IPS-18c (cell line): ENCODE measurements around the gene PAK5.

ENCODE experiments used
- H3K4me3 ChIP-seq: 2 replicates; pipeline ENCODE4 v1.7.0; 2013; ENCODE audit warnings: low read depth, mild to moderate bottlenecking, low read length, moderate library complexity; ENCODE audit not compliant: insufficient read depth
- H3K9me3 ChIP-seq: one replicate; pipeline ENCODE4 v1.6.1; 2013; ENCODE audit warnings: mild to moderate bottlenecking, low read length, moderate library complexity; ENCODE audit not compliant: control insufficient read depth, insufficient read depth

Gene PAK5

DNA sequence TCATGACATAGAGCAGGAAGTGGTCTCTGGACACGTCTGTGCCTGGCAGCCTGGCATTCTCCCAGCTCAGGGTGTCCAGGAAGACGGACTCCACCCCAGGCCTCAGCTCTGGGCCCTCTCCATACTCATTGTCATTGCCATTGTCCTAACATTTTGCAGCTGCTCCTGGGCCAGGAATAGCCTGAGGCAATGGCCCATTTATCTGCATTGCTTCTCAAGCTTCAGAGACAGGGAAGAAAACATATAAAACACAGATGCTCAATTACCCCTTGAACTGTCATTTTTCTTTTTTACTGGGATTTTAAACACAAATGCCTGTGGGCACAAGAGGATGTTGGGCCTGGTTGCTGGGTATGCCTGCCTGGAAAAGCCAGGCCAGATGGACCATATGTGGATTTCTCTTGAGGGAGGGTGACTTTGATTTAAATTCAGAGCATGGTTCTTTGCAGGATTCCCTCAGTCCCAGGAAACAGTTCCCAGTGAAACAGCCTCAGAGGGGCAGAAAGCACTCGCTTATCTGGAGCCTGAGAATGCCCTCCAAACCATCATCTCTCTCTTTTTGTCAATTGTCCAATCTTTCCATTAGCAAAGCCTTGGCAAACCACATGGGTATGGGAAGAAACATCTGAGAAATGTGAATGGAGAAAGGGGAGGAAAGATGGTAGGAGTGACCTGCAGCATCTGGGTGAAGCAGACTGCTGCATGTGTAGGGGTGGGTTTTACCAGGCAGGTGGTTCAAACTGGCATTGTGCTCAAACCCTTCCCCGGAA, 306.6 kb downstream of the PAK5 start:
- Histone ChIP-seq H3K4me3 (no peak overlapping the region), H3K9me3 (no peaks in the 10 kb centered on the region)

DNA sequence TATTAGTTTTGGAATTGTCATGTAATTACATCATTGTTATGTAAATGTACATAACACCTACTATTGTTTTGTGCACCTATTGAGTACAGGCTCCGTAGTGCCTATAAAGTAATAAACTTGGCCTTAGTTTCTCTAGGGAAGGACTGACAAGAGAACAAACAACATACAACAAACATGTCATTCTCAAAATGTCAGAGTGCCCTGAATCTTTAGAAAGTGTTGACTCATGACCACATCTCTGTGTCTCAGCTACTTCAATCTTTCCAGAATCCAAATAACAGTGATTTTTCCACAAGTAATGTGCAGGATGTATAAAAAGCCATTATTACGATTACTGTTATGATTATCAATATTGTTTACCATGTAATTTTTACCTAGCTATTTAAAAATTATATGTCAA, 307.3 kb downstream of the PAK5 start:
- H3K9me3 ChIP-seq: no peaks in the 10 kb centered on the region

DNA sequence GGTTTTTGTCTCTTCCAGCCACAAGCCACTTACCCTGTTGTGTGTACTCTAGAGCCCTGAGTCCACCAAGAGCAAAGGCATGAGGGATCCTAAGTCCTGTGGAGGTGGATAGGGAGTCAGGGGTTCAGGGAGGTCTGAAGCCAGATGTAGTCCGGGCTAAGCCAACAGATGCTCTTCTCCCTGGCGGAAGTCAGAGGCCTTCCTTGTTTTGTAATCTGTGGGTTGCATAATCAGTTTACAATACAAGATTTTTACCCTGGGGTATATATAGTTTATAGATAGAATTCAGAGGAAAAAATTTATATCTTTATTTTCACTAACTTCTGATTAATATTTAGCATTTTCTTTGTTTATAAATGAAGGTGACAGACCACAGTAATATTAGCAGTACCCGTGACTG, 315.2 kb downstream of the PAK5 start:
- H3K4me3 ChIP-seq: no peak overlapping the region
- no peaks in the 10 kb centered on the region for H3K9me3 ChIP-seq

More for the DNA sequence above, 307.3 kb downstream of the PAK5 start:
- H3K4me3 ChIP-seq: no peak overlapping the region

DNA sequence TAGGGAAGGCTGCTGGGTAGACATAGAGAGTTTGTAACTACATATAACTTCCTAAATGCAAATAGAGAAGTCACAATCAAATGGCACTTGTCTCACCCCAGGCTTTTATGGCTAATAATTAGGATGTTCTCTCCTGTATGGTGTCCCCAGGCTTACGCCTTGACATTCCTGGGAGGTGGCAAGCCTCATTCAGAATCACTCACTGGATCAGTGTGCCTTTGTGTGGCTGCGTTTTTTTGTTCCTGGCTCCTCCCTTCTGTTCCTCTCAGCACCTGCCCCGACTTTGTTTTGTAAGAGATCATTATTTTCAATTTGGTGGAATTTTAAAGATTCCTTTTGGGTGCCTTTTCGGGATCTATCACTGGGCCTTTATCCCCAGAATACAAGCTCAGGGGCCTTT, 318.8 kb downstream of the PAK5 start:
- no peaks in the 10 kb centered on the region for H3K9me3 ChIP-seq
- H3K4me3 ChIP-seq: no peak overlapping the region

DNA sequence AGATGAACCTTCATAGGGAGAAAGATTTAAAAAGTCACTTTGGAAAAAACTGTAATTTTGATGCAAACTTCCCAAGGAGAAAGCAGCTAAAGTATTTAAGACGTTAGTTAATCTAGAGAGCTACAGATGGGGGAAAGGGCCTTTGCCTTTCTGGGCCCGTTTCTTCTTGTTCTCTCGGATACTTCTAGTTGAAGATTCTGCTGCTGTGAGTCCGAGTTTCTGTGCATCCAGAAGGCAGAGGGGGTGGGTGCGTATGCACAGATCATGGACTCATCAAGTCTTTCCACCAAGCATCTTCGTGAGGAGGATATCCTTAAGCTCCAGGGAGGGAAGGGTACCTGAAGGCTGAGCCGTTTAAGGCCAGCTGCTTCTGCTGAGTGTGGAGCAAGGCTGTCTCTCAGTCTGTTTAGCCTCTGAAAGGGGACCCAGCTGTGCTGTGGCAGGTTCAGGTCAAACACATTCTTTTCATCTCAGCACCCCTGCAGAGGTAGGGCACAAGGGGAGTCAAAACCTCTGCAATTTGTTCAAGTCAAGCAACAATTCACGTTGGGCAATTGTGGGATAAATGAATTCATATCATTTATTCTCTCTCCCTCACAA, 320.2 kb downstream of the PAK5 start:
- Histone ChIP-seq H3K4me3 (no peak overlapping the region), H3K9me3 (no peaks in the 10 kb centered on the region)

DNA sequence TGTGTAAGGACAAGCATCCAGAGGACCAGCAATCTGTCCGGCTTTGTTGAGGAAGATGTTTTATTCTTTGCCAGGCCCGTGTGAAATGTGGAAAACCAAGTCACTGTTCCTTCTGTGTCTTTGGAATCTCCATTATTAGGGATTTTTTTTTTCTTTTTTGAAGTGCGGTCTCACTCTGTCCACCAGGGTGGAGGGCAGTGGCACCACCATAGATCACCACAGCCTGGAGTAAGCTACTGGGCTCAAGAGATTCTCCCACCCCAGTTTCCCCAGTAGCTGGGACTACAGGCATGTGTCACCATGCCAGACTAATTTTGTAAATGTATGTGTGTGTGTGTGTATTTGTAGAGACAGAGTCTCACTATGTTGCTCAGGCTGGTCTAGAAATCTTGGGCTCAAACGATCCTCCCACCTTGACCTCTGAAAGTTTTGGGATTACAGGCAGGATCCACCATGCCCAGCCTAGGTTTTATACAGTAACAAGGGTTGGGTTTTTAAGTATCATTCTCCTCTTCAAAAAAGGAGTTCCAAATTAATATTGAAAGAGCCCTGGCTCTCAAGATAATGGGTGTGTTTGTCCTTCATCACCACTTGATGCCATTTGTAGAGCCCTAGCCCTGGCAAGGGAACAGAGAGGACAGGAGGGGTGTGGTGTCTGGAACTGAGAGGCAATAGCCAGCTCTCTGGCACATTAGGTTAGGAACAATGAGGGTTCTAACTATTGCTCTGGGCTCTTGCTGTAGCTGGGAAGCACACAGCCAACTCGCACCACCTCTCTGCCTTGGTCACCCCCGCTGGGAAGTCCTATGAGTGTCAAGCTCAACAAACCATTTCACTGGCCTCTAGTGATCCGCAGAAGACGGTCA, 321.3 kb downstream of the PAK5 start:
- Histone ChIP-seq H3K4me3 (no peak overlapping the region), H3K9me3 (no peaks in the 10 kb centered on the region)

DNA sequence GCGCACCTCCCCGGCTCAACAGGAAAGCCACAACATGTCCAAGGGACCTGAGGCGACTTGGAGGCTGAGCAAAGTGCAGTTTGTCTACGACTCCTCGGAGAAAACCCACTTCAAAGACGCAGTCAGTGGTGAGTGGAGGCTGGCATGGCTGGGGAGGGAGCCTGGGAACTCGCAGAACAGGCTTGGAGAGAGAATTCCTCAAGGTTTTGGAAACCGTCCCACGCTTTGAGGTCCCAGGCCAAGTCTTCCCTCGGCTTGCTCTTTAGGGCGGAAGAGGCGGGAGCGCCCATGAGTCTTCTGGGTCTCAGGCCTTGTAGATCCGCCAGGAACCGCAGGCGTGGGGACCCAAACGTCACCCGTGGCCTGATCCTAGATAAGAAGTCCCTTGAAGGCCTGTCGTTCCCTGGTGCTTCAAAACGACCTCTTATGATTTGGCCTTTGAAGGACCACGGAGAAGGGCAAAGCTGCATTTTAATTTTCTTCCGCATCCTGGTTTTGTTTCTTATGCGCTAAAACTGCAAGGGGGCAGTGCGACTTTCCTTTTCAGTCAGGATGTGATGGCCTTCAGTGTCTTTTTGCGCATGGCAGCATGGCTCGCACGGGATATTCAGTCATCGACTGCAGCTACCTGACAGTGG, 322.5 kb downstream of the PAK5 start:
- Histone ChIP-seq H3K9me3 (no peaks in the 10 kb centered on the region), H3K4me3 (peak overlapping the region; percentile 37)

DNA sequence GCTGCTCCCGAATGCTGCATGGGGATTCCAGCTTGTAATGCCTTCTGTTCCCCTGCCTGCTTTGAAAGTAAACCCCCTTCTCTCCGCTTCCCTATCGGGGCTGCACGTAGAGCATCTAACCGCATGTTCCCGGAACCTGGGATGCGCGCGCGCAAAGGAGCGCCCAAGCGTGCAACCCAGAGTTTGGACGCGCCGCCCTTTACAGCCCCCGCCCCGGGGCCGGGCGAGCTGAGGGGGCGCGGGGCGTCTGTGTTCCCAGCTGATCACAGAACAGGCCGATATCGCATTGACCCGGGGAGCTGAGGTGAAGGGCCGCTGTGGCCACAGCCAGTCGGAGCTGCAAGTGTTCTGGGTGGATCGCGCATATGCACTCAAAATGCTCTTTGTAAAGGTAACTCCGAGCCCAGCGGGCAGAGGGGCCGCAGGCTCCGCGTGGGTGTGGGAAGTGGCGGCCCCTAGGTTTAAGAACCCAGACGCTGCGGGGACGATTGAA, 323.1 kb downstream of the PAK5 start:
- peak overlapping the region; percentile 37; the same call in 1 of the 2 replicates for H3K4me3 ChIP-seq
- H3K9me3 ChIP-seq: no peaks in the 10 kb centered on the region

DNA sequence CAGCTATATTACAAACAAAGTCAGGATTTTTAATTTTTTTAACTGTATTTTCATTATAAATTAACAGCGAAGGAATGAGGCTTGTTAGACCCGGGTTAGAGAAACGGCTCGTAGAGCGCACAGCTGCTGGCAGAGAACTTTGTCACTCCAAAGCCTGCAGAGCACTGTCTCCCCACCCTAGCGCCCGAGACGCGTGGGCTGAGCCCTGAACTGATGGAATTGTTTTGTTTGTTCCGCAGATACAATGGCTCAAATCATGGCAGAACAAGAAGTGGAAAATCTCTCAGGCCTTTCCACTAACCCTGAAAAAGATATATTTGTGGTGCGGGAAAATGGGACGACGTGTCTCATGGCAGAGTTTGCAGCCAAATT, 323.7 kb downstream of the PAK5 start:
- H3K4me3 ChIP-seq: peak overlapping the region; percentile 56; the same call in 1 of the 2 replicates

DNA sequence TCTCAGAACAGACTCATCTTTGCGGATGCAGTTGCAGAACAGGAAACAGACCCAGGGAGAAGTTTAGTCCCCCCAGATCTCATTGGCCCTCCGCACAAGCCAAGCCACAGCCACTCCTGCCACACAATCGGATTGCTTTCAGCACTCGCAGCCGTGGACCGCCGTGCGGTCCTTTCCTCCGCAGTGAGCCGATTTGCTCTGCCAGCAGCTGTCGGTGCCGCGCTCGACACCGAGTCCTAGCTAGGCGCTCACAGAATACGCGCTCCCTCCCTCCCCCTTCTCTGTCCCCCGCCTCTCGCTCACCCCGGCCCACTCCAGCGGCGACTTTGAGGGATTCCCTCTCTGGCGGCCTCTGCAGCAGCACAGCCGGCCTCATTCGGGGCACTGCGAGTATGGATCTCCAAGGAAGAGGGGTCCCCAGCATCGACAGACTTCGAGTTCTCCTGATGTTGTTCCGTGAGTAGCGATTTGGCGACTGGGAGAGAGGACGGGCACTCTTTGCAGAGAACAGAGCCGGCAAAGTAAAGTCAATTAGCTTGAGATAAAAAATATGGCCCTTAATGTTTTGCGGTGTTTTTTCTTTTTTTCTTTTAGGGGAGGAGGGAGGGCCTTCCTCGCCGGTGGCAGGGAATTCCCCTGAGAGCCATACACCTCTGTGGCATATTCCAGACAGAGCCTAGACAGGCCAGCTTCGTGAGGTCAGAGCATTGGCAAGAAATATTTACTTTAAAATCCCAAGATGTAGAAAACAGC, 324.2 kb downstream of the PAK5 start, which contains the start of gene LAMP5:
LAMP5 (plus strand) TSS at position 130 of the 753 bp plus-strand sequence; CDS start at position 393, 263 bp downstream.
- H3K4me3 ChIP-seq: peak within 1 kb of the TSS; percentile 56
- no peaks in the 10 kb centered on the region for H3K9me3 ChIP-seq

More for the DNA sequence above, 323.7 kb downstream of the PAK5 start:
- no peaks in the 10 kb centered on the region for H3K9me3 ChIP-seq

DNA sequence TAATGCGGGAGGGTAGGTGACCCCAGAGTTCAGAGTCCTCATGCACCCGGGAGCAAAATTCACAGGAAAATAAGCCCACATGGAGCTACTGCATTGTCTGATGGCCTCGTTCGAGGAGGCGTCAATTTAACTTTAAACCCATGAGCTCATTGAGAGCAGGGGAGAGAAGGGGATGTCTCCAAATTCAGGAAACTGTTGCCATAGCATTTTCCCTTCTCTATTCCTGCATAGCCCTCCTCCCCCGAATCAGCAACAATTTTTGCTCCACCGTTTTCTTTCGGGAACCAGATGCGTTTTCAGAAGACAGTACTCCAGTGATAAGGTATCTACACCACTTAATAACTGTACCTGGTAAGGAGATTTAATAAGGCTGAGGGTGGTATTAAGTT, 324.8 kb downstream of the PAK5 start:
- H3K4me3 ChIP-seq: peak overlapping the region; percentile 56; the same call in 1 of the 2 replicates
- H3K9me3 ChIP-seq: no peaks in the 10 kb centered on the region

DNA sequence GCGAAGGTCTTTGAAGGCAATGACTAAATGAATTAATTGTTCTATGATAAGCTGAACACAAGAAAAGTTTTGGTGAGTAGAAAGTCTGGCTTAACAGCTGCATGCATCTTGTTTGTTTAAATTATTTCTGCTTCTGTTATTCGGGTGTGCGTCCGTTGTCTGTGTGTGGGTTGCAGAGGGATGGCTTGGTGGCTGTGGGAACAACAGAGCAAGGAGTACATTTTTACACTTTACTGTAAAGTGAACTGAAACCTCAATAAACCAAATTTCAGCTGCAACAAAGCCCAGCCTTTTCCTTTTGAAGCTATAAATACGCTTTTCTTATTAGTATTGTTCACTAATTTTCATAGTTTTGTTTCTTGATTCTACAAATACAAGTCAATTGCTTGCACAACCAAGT, 328.0 kb downstream of the PAK5 start:
- Histone ChIP-seq H3K9me3 (peaks cover 6% of the 10 kb centered on the region), H3K4me3 (no peak overlapping the region)

DNA sequence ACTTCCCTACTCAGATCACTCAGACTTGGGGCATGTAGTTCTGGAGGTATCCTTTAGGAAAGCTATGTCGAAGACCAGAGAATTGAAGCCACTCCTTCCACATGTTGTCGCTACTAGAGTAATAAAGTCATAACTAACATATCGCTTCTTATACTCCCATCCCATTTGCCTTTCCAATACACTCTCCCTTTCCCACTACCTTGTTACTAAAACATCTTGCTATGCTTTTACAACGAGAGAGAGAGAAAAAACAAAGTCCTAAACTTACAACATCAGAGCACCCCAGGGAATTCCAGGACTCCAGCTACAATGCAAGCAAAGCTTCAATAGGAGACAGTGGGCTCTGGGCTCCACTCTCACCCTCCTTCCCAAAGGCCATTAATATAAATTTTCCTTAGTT, 329.6 kb downstream of the PAK5 start:
- Histone ChIP-seq H3K4me3 (no peak overlapping the region), H3K9me3 (peaks cover 6% of the 10 kb centered on the region)

DNA sequence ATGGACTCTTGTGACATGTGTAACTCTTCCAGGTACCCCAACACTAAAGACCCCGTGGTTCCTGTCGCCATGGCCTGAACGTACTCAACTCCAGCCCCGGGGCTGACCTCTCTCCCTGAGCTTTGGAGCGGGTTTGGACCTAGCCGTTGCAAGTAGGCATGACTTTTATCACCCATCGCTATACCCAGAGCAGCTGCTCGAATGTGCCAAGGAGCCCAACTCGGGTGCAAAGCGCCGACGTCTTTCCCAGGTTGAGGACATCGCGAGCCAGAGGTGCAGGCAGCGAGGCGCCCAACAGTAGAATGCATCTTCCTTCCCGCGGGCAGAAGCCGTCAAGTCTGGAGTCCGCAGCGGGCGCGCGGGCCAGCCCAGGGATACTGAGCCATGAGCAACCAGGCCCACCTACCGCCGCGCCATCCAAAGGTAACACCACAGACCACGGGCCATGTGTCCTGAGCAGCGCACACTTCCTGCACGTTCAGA, 330.1 kb downstream of the PAK5 start:
- peaks cover 9% of the 10 kb centered on the region for H3K9me3 ChIP-seq
- peak overlapping the region; percentile 30 for H3K4me3 ChIP-seq

DNA sequence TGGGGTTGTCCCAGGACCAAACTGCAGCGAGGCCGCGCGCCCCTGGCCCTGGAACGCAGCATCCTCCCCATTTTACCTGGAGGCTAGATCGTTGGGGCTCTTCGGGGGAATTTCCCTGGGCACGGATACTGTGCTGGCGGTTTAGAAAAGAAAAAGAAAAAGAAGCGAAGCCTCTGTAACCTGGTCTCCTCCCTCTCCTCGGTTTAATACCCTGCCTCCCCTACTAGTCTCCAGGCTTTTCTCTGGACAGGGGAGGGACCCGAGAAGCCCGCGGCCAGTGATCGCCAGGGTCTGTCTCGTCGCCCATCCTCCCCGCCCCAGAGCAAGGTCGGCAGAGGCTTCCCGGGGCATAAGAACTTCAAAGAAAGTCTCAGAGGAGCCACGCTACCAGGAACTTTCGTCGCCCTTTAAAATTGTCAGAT, 330.6 kb downstream of the PAK5 start:
- H3K4me3 ChIP-seq: peak overlapping the region; percentile 36
- peaks cover 9% of the 10 kb centered on the region for H3K9me3 ChIP-seq

DNA sequence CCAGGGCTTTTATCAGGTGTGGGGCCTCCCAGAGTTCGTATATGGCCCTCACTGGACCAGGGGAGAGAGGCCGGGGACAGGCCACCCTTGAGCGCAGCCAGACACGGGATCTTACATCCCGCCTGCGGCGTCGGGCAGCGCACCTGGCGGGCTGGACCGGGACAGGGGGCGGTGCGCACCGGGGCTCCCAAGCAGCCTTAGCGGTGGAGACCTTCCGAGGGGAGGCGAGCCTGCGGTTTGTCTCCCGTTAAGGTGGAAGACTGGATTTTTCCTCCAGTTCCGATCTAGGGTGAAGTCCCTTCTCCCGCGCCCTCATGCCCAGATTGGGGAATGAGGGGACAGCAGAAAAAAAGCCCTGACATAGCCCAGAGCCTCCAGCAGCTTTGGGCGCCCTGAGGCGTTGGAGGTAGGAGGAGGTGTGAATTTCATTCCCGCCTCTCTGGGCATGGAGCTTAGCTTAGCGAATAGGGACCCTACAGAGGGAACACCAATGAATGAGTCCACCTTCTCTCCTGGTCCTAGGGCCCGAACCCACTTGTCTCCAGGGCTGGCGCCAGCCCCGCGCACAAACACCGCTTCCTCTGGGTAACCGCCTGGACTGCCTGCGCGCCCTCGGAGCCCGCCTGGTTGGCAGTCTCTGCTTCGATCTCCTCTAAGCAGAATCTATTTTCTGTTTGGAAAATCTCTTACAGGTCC, 331.2 kb downstream of the PAK5 start:
- Histone ChIP-seq H3K9me3 (peaks cover 9% of the 10 kb centered on the region), H3K4me3 (peak overlapping the region; percentile 36; the same call in 1 of the 2 replicates)
